ENCODE results near the gene RYR1. TPM values are rescaled to one million over a fixed set of nuclear protein-coding genes. Genes with fewer than 3 reads are reported as not detected.

RYR1 gene
- total and polyA plus RNA-seq, 8 donors: 1.5 to 5.8 (median 3.6) TPM

GRCh38 chr19:38457202-38457601 lies 23.7 kb downstream of the RYR1 start:
- Histone ChIP-seq H3K27ac (no peak overlapping the region), H3K9me3 (no peaks in the 10 kb centered on the region), H3K4me1 (no peaks in the 10 kb centered on the region), H3K27me3 (peaks cover 0 to 11% of the 10 kb centered on the region in 2 donors), H3K4me3 (no peak overlapping the region), H3K36me3 (no peaks in the 10 kb centered on the region)
- intact Hi-C loops (cut with DNase I): no loop called here
- TF ChIP-seq, protein P1, sequence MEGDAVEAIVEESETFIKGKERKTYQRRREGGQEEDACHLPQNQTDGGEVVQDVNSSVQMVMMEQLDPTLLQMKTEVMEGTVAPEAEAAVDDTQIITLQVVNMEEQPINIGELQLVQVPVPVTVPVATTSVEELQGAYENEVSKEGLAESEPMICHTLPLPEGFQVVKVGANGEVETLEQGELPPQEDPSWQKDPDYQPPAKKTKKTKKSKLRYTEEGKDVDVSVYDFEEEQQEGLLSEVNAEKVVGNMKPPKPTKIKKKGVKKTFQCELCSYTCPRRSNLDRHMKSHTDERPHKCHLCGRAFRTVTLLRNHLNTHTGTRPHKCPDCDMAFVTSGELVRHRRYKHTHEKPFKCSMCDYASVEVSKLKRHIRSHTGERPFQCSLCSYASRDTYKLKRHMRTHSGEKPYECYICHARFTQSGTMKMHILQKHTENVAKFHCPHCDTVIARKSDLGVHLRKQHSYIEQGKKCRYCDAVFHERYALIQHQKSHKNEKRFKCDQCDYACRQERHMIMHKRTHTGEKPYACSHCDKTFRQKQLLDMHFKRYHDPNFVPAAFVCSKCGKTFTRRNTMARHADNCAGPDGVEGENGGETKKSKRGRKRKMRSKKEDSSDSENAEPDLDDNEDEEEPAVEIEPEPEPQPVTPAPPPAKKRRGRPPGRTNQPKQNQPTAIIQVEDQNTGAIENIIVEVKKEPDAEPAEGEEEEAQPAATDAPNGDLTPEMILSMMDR (IDR thresholded peaks at IDR 0.05): no peak
- no peak for DNase-seq
- no peak for ATAC-seq

GRCh38 chr19:38457690-38458405 lies 24.4 kb downstream of the RYR1 start:
- Histone ChIP-seq H3K36me3 (no peaks in the 10 kb centered on the region), H3K27ac (no peak overlapping the region), H3K4me1 (no peaks in the 10 kb centered on the region), H3K27me3 (peaks cover 0 to 11% of the 10 kb centered on the region in 2 donors), H3K9me3 (no peaks in the 10 kb centered on the region), H3K4me3 (no peak overlapping the region)
- TF ChIP-seq, protein P1 (IDR thresholded peaks at IDR 0.05): no peak
- DNase-seq (no peak), ATAC-seq (no peak)
- intact Hi-C loops (cut with DNase I): no loop called here

- TF ChIP-seq, protein P1 (IDR thresholded peaks at IDR 0.05): no peak
- Histone ChIP-seq H3K27ac (no peak overlapping the region), H3K27me3 (peaks cover 0 to 21% of the 10 kb centered on the region in 2 donors), H3K9me3 (no peaks in the 10 kb centered on the region), H3K36me3 (no peaks in the 10 kb centered on the region), H3K4me3 (no peak overlapping the region), H3K4me1 (no peaks in the 10 kb centered on the region)
- no peak for ATAC-seq
- DNase-seq: no peak
- intact Hi-C loops (cut with DNase I): no loop called here
Measured at GRCh38 chr19:38458991-38459390, 25.5 kb downstream of the RYR1 start.

DNA sequence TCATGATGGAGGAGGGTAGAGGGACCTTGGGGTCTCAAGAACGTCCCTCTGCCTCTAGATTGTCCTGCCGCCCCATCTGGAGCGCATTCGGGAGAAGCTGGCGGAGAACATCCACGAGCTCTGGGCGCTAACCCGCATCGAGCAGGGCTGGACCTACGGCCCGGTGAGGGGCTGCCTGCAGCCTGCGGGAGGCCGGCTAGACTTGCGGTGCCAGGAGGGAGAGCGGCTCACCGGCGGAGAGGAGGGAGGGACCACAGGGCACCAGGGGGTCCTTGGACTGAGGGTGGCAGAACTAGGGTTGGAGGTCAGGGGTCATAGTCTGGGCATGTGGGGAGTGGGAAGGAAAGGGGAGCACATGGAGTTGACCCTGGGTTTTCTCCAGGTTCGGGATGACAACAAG lies 29.9 kb downstream of the RYR1 start:
- ATAC-seq: no peak
- Histone ChIP-seq H3K27me3 (peaks cover 0 to 31% of the 10 kb centered on the region in 2 donors), H3K36me3 (no peaks in the 10 kb centered on the region), H3K27ac (no peak overlapping the region), H3K4me3 (no peak overlapping the region), H3K9me3 (peaks cover 0 to 3% of the 10 kb centered on the region in 2 donors), H3K4me1 (no peaks in the 10 kb centered on the region)
- DNase-seq: no peak
- TF ChIP-seq, protein P1 (IDR thresholded peaks at IDR 0.05): no peak
- intact Hi-C loops (cut with DNase I): no loop called here

- DNase-seq (no peak), ATAC-seq (no peak)
- H3K9me3 ChIP-seq: peaks cover 0 to 3% of the 10 kb centered on the region in 2 donors
- H3K4me1 ChIP-seq: no peaks in the 10 kb centered on the region
- no peaks in the 10 kb centered on the region for H3K36me3 ChIP-seq
- no peak overlapping the region for H3K4me3 ChIP-seq
- H3K27ac ChIP-seq: no peak overlapping the region
- TF ChIP-seq, protein P1 (IDR thresholded peaks at IDR 0.05): no peak
- intact Hi-C loops (cut with DNase I): no loop called here
- H3K27me3 ChIP-seq: peaks cover 0 to 42% of the 10 kb centered on the region in 2 donors
Measured at GRCh38 chr19:38464421-38465082, 31.1 kb downstream of the RYR1 start.

Data from left lung (tissue), 10 donors.